DLD1 (cell line): ENCODE measurements around the gene LDLRAD4.

Source experiments
- in situ Hi-C: cut with HindIII; loops from 2 replicates; pipeline ENCODE4 v1.10.0; 2017; ENCODE audit warnings: low sequenced_read_pairs

Gene LDLRAD4

GRCh38 chr18:13440277-13441248, 222.0 kb downstream of the LDLRAD4 start:
- in situ Hi-C loops, result no loop called here

- in situ Hi-C loops, result no loop called here
Measured at GRCh38 chr18:13441736-13442135, 223.2 kb downstream of the LDLRAD4 start.

GRCh38 chr18:13442451-13442850, 223.9 kb downstream of the LDLRAD4 start:
- in situ Hi-C loops, result no loop called here

DNA sequence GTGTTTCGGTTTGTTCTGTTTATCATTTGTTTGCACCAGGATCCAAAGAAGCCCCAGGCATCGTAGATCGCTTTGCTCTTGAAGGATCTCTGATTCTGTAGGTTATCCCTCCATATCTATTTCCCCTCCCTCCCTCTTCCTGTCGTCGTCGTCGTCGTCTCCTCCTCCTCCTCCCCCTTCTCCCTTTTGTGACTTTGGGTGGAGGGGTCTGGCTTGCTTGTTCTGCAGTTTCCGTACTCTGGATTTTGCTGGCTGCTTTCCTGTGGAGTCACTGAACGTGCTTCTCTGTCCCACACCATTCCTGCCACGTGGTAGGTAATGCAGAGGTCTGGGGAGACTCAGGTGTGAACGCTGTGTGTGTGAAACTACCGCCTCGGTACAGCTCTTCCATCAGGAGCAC, 225.0 kb downstream of the LDLRAD4 start:
- in situ Hi-C loops, result no loop called here

- in situ Hi-C loops, result no loop called here
Measured at GRCh38 chr18:13444430-13445240, 226.1 kb downstream of the LDLRAD4 start.

DNA sequence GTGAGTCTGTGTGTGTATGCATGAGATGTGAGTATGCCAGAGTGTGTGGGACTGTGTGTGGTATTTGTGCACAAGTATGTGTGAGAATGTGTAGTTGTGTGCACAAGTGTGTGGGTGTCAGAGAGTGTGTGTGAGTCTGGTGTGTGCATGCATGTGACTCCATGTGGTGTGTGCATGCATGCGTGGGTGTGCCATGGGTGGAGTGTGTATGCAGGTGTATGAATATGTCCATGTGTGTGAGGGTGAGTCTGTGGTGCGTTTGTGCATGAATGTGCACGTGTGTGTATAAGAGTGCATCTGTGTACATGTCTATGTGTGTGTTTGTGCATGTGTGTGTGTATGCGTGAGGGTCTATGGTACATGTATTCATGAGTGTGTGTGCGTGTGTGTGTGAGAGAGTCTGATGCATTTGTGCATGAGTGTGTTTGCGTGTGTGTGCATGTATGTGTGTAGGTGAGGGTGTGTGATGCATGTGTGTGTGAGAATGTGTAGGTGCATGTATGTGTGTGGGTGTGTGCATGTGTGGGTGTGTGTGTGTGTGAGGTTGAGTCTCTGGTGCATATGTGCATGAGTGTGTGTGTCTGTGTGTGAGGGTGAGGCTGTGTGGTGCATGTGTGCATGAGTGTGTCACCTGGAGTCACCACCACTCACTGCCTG, 226.8 kb downstream of the LDLRAD4 start:
- in situ Hi-C loops, result no loop called here

- in situ Hi-C loops, result no loop called here
Measured at GRCh38 chr18:13446024-13446423, 227.5 kb downstream of the LDLRAD4 start.

DNA sequence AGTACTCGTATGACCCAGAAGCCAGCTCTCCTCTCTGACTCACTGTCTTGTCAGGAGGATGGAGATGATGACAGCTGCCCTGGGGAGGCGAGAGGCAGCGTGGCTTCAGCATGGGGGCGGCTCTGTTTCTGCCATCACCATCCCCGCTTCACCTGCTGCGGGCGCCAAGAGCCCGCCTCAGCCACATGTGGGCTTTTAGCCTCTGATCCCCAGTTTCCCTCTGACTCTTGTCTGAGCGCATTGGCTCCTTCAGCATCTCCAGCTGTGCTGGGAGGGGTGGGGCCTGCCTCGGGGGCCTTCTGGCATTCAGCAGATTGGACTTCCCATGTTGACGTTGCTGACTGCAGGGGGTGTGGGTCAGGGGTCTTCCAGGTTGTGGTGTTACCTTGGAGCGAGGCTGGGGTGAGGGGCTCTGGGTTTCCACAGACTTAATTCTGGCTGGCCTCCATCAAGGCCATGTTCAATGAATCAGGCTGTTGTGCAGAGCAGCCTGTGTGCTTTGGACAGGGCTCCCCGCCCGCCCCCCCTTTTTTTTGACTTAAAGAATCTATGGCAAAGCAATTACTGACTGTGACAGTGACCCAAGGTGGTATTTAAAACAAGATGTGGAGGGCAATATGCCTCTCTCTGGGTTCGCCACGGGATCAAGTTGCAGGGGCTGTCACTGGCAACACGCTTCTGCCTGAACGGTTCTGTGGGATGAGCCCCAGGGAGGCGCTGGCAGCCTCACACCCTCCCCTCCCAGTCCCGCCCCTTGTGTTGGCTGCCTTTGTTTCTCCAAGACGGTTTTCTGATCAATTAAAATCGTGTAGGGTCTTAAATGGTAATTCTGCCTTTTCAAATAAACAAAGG, 228.3 kb downstream of the LDLRAD4 start:
- in situ Hi-C loops, result no loop called here

DNA sequence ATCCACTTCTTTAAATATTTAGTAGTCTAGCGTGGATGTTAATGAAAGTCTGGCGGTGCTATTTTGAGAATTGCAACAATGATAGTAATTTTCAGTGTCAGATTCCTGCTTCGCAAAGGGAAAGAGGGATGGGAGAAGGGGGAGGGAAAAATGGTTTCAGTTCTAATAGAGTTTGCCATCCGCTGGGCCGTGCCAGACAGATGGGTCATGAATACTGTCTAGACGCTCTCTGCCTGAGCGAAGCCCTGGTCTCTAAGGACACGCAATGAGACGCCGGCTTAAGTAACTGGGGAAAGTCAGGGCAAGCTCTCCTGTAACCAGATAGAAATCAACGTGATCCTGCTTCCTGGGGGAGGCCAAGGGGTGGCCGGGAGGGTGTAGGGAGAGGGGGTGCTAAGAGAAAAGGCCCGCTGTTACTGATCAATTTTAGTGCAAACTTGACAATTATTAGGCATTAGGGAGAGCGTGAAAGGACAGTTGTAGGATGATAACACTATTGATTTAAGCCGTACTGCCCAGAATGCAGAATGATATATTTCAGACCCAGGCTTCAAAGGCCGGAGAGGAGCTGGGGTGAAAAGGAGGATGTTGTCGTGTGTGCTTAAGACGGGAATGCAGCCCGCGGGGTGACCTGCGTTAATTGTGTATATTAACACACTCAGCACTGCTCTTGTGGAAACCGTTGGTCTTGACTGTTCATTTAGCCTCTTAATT, 229.2 kb downstream of the LDLRAD4 start:
- in situ Hi-C loops, result no loop called here

GRCh38 chr18:13448335-13448795, 229.8 kb downstream of the LDLRAD4 start:
- in situ Hi-C loops, result no loop called here

DNA sequence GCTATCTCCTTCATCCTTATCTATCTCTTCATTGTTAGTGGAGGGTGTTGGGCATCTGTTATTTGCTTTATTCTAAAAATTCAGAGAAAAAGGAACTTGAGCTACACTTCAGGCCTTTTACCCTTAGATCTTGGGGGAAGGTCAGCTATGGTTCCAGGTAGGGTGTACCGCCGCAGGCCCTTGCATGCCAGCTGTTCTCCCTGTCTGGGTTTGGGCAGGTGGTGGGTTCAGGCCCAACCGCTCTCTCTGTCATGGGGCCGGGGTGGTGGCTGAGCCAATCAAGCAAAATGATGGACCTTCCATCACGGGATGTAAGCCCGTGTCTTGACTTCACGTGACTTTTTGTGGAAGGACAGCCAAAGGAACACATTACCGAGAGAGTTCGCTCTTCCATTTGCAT, 231.1 kb downstream of the LDLRAD4 start:
- in situ Hi-C loops, result no loop called here

GRCh38 chr18:13450289-13451212, 232.0 kb downstream of the LDLRAD4 start:
- in situ Hi-C loops, result no loop called here

- in situ Hi-C loops, result no loop called here
Measured at GRCh38 chr18:13451213-13451540, 232.6 kb downstream of the LDLRAD4 start.

DNA sequence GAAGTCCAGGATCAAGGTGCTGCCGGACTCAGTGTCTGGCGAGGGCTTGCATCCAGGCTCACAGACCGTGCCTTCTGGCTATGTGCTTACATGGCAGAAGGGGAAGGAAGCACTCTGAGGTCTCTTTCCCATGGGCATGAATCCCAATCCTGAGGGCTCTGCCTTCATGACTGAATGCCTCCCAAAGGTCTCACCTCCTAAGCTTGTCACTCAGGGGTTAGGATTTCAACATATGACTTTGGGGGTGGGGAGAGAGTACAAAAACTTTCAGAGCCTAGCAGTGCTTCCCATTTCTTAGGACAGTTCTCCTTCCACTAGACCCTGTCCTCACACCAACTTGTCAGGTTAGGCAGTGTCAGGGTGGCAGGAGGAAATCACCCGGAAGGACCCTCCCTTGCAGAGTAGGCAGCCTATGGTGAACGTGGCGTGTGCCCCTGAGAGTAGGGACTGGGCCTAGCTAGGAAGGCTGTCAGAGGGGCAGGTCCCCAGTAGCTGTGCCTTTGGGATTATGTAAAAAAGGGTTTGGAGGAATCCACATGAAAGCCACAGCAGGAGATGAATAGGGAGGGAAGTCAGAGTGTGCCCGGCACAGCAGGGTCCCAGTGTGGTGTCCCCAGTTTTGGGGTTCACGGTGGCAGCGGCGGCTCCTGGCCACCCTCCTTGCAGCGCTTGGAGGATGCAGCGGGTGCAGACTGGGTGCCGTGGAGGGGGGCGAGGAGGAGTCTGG, 233.3 kb downstream of the LDLRAD4 start:
- in situ Hi-C loops, result no loop called here

DNA sequence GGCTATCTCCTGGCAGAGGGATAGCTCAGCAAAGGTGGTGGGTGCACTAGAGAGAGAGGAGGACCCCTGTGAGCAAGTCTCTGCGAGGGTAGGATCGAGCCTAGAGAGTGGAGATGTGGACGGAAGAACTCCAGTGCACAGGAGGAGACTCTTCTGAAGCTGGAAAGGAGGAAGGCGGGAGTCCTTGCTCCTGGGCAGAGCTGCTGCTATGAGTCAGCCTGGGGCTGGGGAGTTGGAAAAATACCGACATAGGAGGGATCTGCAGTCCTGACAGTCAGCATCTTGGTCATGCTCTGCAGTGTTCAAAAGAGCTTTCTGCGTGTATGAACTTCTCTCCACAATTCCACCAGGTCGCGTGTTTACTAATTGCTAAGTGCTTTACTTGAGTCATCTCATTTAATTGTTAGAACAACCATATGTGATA, 233.8 kb downstream of the LDLRAD4 start:
- in situ Hi-C loops, result no loop called here

DNA sequence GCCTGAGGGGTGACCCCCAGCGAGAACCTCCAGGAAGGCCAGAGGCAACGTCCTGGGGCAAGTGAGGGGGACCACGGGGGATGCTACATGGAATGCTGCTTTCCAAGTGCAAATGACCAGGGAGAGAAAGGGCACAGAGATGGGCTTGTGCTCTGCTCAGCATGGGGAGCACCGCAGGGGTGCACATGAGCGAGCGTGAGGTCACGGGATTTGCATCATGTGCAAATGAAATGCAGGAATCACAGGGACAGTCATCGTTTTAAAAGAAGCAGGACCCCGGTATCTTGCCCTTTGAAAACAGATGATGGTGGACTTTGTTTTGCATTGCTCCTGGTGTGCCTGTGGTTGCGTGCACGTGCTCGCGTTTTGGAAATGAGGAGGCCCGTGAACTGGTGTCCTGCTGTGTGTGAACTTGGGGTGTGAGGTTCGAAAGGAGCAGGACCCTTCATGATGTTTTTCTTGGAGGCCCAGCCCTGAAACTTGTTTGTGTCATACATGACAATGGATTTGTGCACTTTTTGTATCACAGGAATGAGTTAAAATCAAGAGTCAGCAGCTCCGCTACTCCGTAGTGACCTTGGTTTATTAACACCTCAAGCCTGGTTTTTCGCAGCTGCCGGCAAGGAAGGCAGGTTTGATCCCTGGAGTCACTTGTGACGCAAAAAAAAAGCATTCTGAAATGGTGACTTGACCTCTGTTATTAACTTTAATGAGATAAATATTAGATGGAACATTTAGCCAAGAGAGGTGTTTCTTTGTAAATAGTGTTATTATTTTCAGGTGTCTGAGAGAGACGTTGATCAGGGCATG, 234.5 kb downstream of the LDLRAD4 start:
- in situ Hi-C loops, result no loop called here

DNA sequence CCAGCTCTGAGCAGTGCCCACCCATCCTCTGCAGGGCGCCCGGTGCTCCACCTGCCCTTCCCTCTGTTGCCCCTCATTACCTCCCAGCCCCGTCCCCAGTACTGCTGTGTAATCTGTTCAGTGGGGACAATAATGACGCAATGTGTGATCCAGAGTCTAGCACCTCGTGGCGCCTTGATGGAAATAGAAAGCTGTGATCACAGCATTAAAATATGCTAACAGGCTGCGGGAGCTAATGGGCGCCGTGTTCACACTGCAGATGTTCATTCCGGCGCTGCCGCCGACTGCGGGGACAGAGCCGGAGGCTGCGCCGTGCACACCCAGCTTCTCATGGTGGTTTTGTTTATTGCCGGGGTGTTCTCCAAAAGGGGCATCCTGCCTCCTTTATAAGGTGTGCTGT, 235.2 kb downstream of the LDLRAD4 start:
- in situ Hi-C loops, result no loop called here
